HUES48 (cell line): ENCODE results near the gene ZNF384.

ENCODE experiments used
- H3K27ac ChIP-seq: one replicate; pipeline ENCODE4 v1.7.0; 2013; ENCODE audit warnings: low read depth, low read length, inconsistent platforms
- H3K27me3 ChIP-seq: 2 replicates; pipeline ENCODE4 v1.6.1; 2013; ENCODE audit warnings: mild to moderate bottlenecking, low read length; ENCODE audit not compliant: control insufficient read depth, insufficient read depth
- H3K36me3 ChIP-seq: 2 replicates; pipeline ENCODE4 v1.6.1; 2013; ENCODE audit warnings: low read length; ENCODE audit not compliant: control insufficient read depth, insufficient read depth
- H3K4me1 ChIP-seq: 2 replicates; pipeline ENCODE4 v1.6.1; 2013; ENCODE audit warnings: mild to moderate bottlenecking, low read length; ENCODE audit not compliant: control insufficient read depth, insufficient read depth
- H3K4me3 ChIP-seq: 2 replicates; pipeline ENCODE4 v1.5.1; 2013; ENCODE audit warnings: mild to moderate bottlenecking, low read depth, low read length
- H3K9ac ChIP-seq: 2 replicates; pipeline ENCODE4 v1.6.1; 2013; ENCODE audit warnings: mild to moderate bottlenecking, low read depth, low read length, moderate library complexity
- H3K9me3 ChIP-seq: 2 replicates; pipeline ENCODE4 v1.6.1; 2013; ENCODE audit warnings: low read length; ENCODE audit not compliant: control insufficient read depth, insufficient read depth

Gene ZNF384

GRCh38 chr12:6650832-6651231 is 38.3 kb downstream of the ZNF384 start:
- no peaks in the 10 kb centered on the region for H3K9me3 ChIP-seq
- no peak overlapping the region for H3K9ac ChIP-seq
- H3K36me3 ChIP-seq = peaks cover 40% of the 10 kb centered on the region
- no peak overlapping the region for H3K27ac ChIP-seq
- no peak overlapping the region for H3K4me3 ChIP-seq
- peaks cover 6% of the 10 kb centered on the region; the same call in 1 of the 2 replicates for H3K27me3 ChIP-seq
- H3K4me1 ChIP-seq = no peaks in the 10 kb centered on the region

DNA sequence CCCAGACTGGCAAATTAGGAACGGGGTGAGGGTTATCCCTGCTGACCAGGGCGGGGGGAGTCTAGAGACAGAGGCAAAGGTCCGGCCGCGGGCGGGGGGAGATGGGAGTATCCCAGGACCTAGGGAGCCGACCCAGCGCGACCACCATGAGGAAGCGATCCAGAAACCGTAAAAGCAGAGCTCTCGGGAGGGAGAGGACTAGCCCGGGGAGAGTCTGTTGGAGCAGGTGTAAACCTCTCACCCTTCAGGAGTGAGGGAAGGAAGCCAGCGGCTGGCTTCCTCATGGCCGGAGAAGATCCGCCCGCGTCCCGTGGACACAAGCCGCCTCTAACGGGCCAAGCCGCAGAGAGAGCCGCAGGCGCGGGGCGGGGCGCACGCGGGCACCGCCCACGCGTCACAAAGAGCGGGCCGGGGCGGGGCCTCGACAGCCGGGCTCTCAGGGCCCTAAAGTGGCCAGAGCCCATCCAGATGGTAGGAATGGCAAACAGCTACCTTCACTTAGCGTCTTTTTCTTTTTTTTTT is 42.0 kb downstream of the ZNF384 start, which contains the start of gene ACRBP:
Gene ACRBP (minus strand): TSS at position 350 of the 522 bp plus-strand sequence. CDS start 66 bp downstream, at position 284.
- peaks cover 21% of the 10 kb centered on the region for H3K36me3 ChIP-seq
- H3K4me1 ChIP-seq = peaks cover 9% of the 10 kb centered on the region
- no peak within 1 kb of the TSS; the same call in 1 of the 2 replicates for H3K9ac ChIP-seq
- H3K4me3 ChIP-seq = peak within 1 kb of the TSS; percentile 75
- no peaks in the 10 kb centered on the region for H3K9me3 ChIP-seq
- H3K27me3 ChIP-seq = peaks cover 7% of the 10 kb centered on the region; the same call in 1 of the 2 replicates
- H3K27ac ChIP-seq = peak within 1 kb of the TSS; percentile 37

GRCh38 chr12:6646276-6647082 is 42.7 kb downstream of the ZNF384 start:
- H3K9ac ChIP-seq = no peak overlapping the region

GRCh38 chr12:6644903-6645302 is 44.3 kb downstream of the ZNF384 start:
- Histone ChIP-seq H3K4me3 (no peak overlapping the region), H3K27ac (no peak overlapping the region), H3K9ac (no peak overlapping the region), H3K27me3 (peaks cover 16% of the 10 kb centered on the region; the same call in 1 of the 2 replicates), H3K4me1 (peaks cover 9% of the 10 kb centered on the region), H3K9me3 (no peaks in the 10 kb centered on the region), H3K36me3 (0 out of 2 replicates have a peak, but pooled peaks cover 2% of the 10 kb centered on the region)

More at GRCh38 chr12:6646276-6647082, 42.7 kb downstream of the ZNF384 start:
- Histone ChIP-seq H3K27me3 (peaks cover 12% of the 10 kb centered on the region; the same call in 1 of the 2 replicates), H3K27ac (no peak overlapping the region), H3K4me3 (peak overlapping the region; percentile 75), H3K9me3 (no peaks in the 10 kb centered on the region), H3K4me1 (peaks cover 9% of the 10 kb centered on the region), H3K36me3 (peaks cover 17% of the 10 kb centered on the region)

DNA sequence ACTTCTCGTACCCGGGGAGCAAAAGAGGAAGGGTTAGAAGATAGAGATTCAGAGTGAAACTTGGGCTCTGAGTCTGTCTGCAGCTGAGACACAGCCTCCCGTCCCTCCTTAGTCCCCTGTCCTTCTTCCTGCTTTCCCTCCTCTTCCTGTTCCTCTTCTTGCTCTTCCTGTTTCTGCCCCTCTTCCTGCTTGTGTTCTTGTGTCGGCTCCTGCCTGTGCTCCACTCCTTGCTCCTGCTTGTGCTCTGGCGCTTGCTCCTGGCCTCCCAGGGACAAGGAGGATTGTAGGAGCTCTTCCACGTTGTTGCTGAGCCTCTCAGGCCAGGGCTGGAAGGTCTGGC is 44.9 kb downstream of the ZNF384 start:
- peaks cover 9% of the 10 kb centered on the region for H3K4me1 ChIP-seq
- peaks cover 16% of the 10 kb centered on the region; the same call in 1 of the 2 replicates for H3K27me3 ChIP-seq
- H3K27ac ChIP-seq = no peak overlapping the region
- 0 out of 2 replicates have a peak, but pooled peaks cover 2% of the 10 kb centered on the region for H3K36me3 ChIP-seq
- H3K9ac ChIP-seq = no peak overlapping the region
- H3K4me3 ChIP-seq = no peak overlapping the region
- H3K9me3 ChIP-seq = no peaks in the 10 kb centered on the region

- peaks cover 9% of the 10 kb centered on the region for H3K4me1 ChIP-seq
- H3K27ac ChIP-seq = no peak overlapping the region
- no peak overlapping the region for H3K4me3 ChIP-seq
- peaks cover 16% of the 10 kb centered on the region; the same call in 1 of the 2 replicates for H3K27me3 ChIP-seq
- H3K9ac ChIP-seq = no peak overlapping the region
- no peaks in the 10 kb centered on the region for H3K9me3 ChIP-seq
- 0 out of 2 replicates have a peak, but pooled peaks cover 2% of the 10 kb centered on the region for H3K36me3 ChIP-seq
Measured at GRCh38 chr12:6643569-6644256, 45.5 kb downstream of the ZNF384 start.

GRCh38 chr12:6641131-6641530 is 48.0 kb downstream of the ZNF384 start:
- no peak overlapping the region for H3K4me3 ChIP-seq

GRCh38 chr12:6640497-6640896 is 48.7 kb downstream of the ZNF384 start:
- H3K9me3 ChIP-seq = no peaks in the 10 kb centered on the region
- no peak overlapping the region for H3K4me3 ChIP-seq
- no peak overlapping the region for H3K9ac ChIP-seq
- H3K27me3 ChIP-seq = 0 out of 2 replicates have a peak, but pooled peaks cover 10% of the 10 kb centered on the region
- no peak overlapping the region for H3K27ac ChIP-seq
- peaks cover 12% of the 10 kb centered on the region for H3K4me1 ChIP-seq
- H3K36me3 ChIP-seq = no peaks in the 10 kb centered on the region

More at GRCh38 chr12:6641131-6641530, 48.0 kb downstream of the ZNF384 start:
- H3K27me3 ChIP-seq = 0 out of 2 replicates have a peak, but pooled peaks cover 10% of the 10 kb centered on the region
- no peak overlapping the region for H3K27ac ChIP-seq
- no peaks in the 10 kb centered on the region for H3K9me3 ChIP-seq
- H3K36me3 ChIP-seq = no peaks in the 10 kb centered on the region
- no peak overlapping the region for H3K9ac ChIP-seq
- H3K4me1 ChIP-seq = peaks cover 9% of the 10 kb centered on the region

GRCh38 chr12:6639151-6639801 is 49.9 kb downstream of the ZNF384 start:
- Histone ChIP-seq H3K27me3 (0 out of 2 replicates have a peak, but pooled peaks cover 10% of the 10 kb centered on the region), H3K4me3 (no peak overlapping the region), H3K36me3 (no peaks in the 10 kb centered on the region), H3K9ac (no peak overlapping the region), H3K27ac (no peak overlapping the region), H3K9me3 (no peaks in the 10 kb centered on the region), H3K4me1 (peaks cover 3% of the 10 kb centered on the region; the same call in 1 of the 2 replicates)

DNA sequence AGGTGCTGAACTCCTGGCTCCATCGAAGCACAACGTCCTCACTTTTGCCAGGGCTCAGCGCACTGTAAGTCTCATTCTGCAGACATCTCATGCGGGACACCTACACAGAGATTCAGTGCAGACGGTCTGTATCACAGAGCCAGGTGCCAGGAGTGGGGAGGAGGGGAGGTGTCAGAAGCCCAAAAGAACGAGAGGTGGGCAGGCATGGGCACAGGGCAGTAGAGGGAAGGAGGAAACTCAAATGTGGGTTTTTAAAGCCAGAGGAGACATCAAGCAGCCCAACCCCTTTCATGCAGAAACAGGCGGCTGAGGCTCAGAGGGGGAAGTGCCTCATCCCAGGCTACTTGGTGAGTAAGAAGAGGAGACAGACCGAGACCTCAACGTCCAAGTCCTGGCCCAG is 50.9 kb downstream of the ZNF384 start:
- Histone ChIP-seq H3K27ac (no peak overlapping the region), H3K9ac (no peak overlapping the region), H3K36me3 (no peaks in the 10 kb centered on the region), H3K4me1 (0 out of 2 replicates have a peak, but pooled peaks cover 3% of the 10 kb centered on the region), H3K27me3 (0 out of 2 replicates have a peak, but pooled peaks cover 10% of the 10 kb centered on the region), H3K9me3 (no peaks in the 10 kb centered on the region), H3K4me3 (no peak overlapping the region)
